Measurements from ENCODE around the gene JAKMIP3. TPM values are rescaled to one million over a fixed set of nuclear protein-coding genes. Genes with fewer than 3 reads are reported as not detected.

JAKMIP3 gene
- total and polyA plus RNA-seq, 2 experiments from 2014 or later: 0.04 TPM; not detected in 1

- no peak overlapping the region for H3K9ac ChIP-seq
- no peak overlapping the region for H3K27ac ChIP-seq
- H3K4me3 ChIP-seq: no peak overlapping the region
- H3K9me3 ChIP-seq (ENCODE audit: low read depth): no peaks in the 10 kb centered on the region
- no peaks in the 10 kb centered on the region for H3K27me3 ChIP-seq (replicated peaks; ENCODE audit: insufficient read depth)
- WGBS, 2 experiments (ENCODE audit: low coverage in 1 of 2, low lambda C conversion rate in 2 of 2, missing lambda C conversion rate in 2 of 2): 33 to 35% methylated on average over 12 of the region's 12 CpGs
- H3K36me3 ChIP-seq (ENCODE audit: low read depth): no peaks in the 10 kb centered on the region
- H3K4me1 ChIP-seq (ENCODE audit: insufficient read depth): no peaks in the 10 kb centered on the region
- no peaks in the 10 kb centered on the region for H3K9me2 ChIP-seq (ENCODE audit: insufficient read depth)
- no peaks in the 10 kb centered on the region for H3K79me2 ChIP-seq (ENCODE audit: insufficient read depth)
- H3F3A ChIP-seq (ENCODE audit: insufficient read depth): no peaks in the 10 kb centered on the region
- DNase-seq: no peak
- in situ Hi-C loops (cut with MboI): no loop called here
- H4K20me1 ChIP-seq (ENCODE audit: insufficient read depth): no peaks in the 10 kb centered on the region
- H3K4me2 ChIP-seq (ENCODE audit: unreplicated experiment): no peak overlapping the region
- H2AFZ ChIP-seq: no peak overlapping the region
- TF ChIP-seq EZH2phosphoT487 (IDR thresholded peaks at IDR 0.05; ENCODE audit: insufficient read depth, low read depth) (no peak), EZH2 (IDR thresholded peaks at IDR 0.05; ENCODE audit: insufficient read depth, poor library complexity, severe bottlenecking) (no peak)
These were observed 5.8 kb upstream of the JAKMIP3 start for GRCh38 chr10:132059760-132060508.

GRCh38 chr10:132061030-132061429 lies 4.7 kb upstream of the JAKMIP3 start:
- no peak overlapping the region for H3K9ac ChIP-seq
- H3K27me3 ChIP-seq (replicated peaks; ENCODE audit: insufficient read depth): no peaks in the 10 kb centered on the region
- H3K27ac ChIP-seq: no peak overlapping the region
- no peak overlapping the region for H2AFZ ChIP-seq
- no peak overlapping the region for H3K4me3 ChIP-seq
- H3K4me1 ChIP-seq (ENCODE audit: insufficient read depth): no peaks in the 10 kb centered on the region
- no peaks in the 10 kb centered on the region for H3K36me3 ChIP-seq (ENCODE audit: low read depth)
- no peaks in the 10 kb centered on the region for H3K9me2 ChIP-seq (ENCODE audit: insufficient read depth)
- 80 to 84% methylated on average over 18 of the region's 18 CpGs for WGBS, 2 experiments (ENCODE audit: low coverage in 1 of 2, low lambda C conversion rate in 2 of 2, missing lambda C conversion rate in 2 of 2)
- H4K20me1 ChIP-seq (ENCODE audit: insufficient read depth): no peaks in the 10 kb centered on the region
- H3K4me2 ChIP-seq (ENCODE audit: unreplicated experiment): no peak overlapping the region
- H3F3A ChIP-seq (ENCODE audit: insufficient read depth): peaks cover 1% of the 10 kb centered on the region
- TF ChIP-seq EZH2 (IDR thresholded peaks at IDR 0.05; ENCODE audit: insufficient read depth, poor library complexity, severe bottlenecking) (no peak), EZH2phosphoT487 (IDR thresholded peaks at IDR 0.05; ENCODE audit: insufficient read depth, low read depth) (no peak)
- no peaks in the 10 kb centered on the region for H3K79me2 ChIP-seq (ENCODE audit: insufficient read depth)
- in situ Hi-C loops (cut with MboI): no loop called here
- no peaks in the 10 kb centered on the region for H3K9me3 ChIP-seq (ENCODE audit: low read depth)
- no peak for DNase-seq

- Histone ChIP-seq H3K4me1 (ENCODE audit: insufficient read depth) (peaks cover 4% of the 10 kb centered on the region; the same call in 1 of the 2 replicates), H4K20me1 (ENCODE audit: insufficient read depth) (no peaks in the 10 kb centered on the region), H3K36me3 (ENCODE audit: low read depth) (no peaks in the 10 kb centered on the region), H3K27me3 (replicated peaks; ENCODE audit: insufficient read depth) (no peaks in the 10 kb centered on the region), H3K79me2 (ENCODE audit: insufficient read depth) (no peaks in the 10 kb centered on the region), H3K4me2 (ENCODE audit: unreplicated experiment) (no peak overlapping the region), H3F3A (ENCODE audit: insufficient read depth) (peaks cover 6% of the 10 kb centered on the region), H2AFZ (no peak overlapping the region), H3K9ac (no peak overlapping the region), H3K9me2 (ENCODE audit: insufficient read depth) (no peaks in the 10 kb centered on the region), H3K4me3 (no peak overlapping the region), H3K27ac (no peak overlapping the region), H3K9me3 (ENCODE audit: low read depth) (no peaks in the 10 kb centered on the region)
- no peak for DNase-seq
- in situ Hi-C loops (cut with MboI): no loop called here
- TF ChIP-seq EZH2phosphoT487 (IDR thresholded peaks at IDR 0.05; ENCODE audit: insufficient read depth, low read depth) (no peak), EZH2 (IDR thresholded peaks at IDR 0.05; ENCODE audit: insufficient read depth, poor library complexity, severe bottlenecking) (no peak)
- 63 to 71% methylated on average over 6 of the region's 6 CpGs for WGBS, 2 experiments (ENCODE audit: low coverage in 1 of 2, low lambda C conversion rate in 2 of 2, missing lambda C conversion rate in 2 of 2)
These were observed 4.3 kb upstream of the JAKMIP3 start for GRCh38 chr10:132061465-132061864.

GRCh38 chr10:132062116-132062515 lies 3.6 kb upstream of the JAKMIP3 start:
- Histone ChIP-seq H3K4me3 (no peak overlapping the region), H4K20me1 (ENCODE audit: insufficient read depth) (no peaks in the 10 kb centered on the region), H3K9me2 (ENCODE audit: insufficient read depth) (no peaks in the 10 kb centered on the region), H3F3A (ENCODE audit: insufficient read depth) (peaks cover 11% of the 10 kb centered on the region), H3K4me2 (ENCODE audit: unreplicated experiment) (no peak overlapping the region), H3K4me1 (ENCODE audit: insufficient read depth) (peaks cover 7% of the 10 kb centered on the region; the same call in 1 of the 2 replicates), H2AFZ (no peak overlapping the region), H3K36me3 (ENCODE audit: low read depth) (no peaks in the 10 kb centered on the region), H3K9me3 (ENCODE audit: low read depth) (no peaks in the 10 kb centered on the region), H3K79me2 (ENCODE audit: insufficient read depth) (no peaks in the 10 kb centered on the region), H3K9ac (no peak overlapping the region), H3K27me3 (replicated peaks; ENCODE audit: insufficient read depth) (no peaks in the 10 kb centered on the region), H3K27ac (no peak overlapping the region)
- DNase-seq: no peak
- WGBS, 2 experiments (ENCODE audit: low coverage in 1 of 2, low lambda C conversion rate in 2 of 2, missing lambda C conversion rate in 2 of 2): 75 to 82% methylated on average over 11 of the region's 11 CpGs
- TF ChIP-seq EZH2phosphoT487 (IDR thresholded peaks at IDR 0.05; ENCODE audit: insufficient read depth, low read depth) (no peak), EZH2 (IDR thresholded peaks at IDR 0.05; ENCODE audit: insufficient read depth, poor library complexity, severe bottlenecking) (no peak)
- in situ Hi-C loops (cut with MboI): no loop called here
